Measurements from ENCODE around the gene PLEK2.

PLEK2 gene

GRCh38 chr14:67449096-67449495, 37.1 kb upstream of the PLEK2 start:
- no peak for DNase-seq (ENCODE audit: low read depth in 1 of 2, low spot score in 1 of 2)
- no peak overlapping the region for H3K4me3 ChIP-seq (replicated peaks; ENCODE audit: insufficient read depth, low read length)
- TF ChIP-seq REST (IDR thresholded peaks at IDR 0.05; ENCODE audit: insufficient replicate concordance, low read depth) (no peak), GABPA (IDR thresholded peaks at IDR 0.05; ENCODE audit: low read depth) (no peak)
- TF ChIP-seq, protein P1, sequence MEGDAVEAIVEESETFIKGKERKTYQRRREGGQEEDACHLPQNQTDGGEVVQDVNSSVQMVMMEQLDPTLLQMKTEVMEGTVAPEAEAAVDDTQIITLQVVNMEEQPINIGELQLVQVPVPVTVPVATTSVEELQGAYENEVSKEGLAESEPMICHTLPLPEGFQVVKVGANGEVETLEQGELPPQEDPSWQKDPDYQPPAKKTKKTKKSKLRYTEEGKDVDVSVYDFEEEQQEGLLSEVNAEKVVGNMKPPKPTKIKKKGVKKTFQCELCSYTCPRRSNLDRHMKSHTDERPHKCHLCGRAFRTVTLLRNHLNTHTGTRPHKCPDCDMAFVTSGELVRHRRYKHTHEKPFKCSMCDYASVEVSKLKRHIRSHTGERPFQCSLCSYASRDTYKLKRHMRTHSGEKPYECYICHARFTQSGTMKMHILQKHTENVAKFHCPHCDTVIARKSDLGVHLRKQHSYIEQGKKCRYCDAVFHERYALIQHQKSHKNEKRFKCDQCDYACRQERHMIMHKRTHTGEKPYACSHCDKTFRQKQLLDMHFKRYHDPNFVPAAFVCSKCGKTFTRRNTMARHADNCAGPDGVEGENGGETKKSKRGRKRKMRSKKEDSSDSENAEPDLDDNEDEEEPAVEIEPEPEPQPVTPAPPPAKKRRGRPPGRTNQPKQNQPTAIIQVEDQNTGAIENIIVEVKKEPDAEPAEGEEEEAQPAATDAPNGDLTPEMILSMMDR (IDR thresholded peaks at IDR 0.05; ENCODE audit: insufficient read depth, low read length): no peak
- H3K27ac ChIP-seq (replicated peaks): no peak overlapping the region
- no peaks in the 10 kb centered on the region for H3K27me3 ChIP-seq (ENCODE audit: insufficient read depth, poor library complexity, severe bottlenecking)

DNA sequence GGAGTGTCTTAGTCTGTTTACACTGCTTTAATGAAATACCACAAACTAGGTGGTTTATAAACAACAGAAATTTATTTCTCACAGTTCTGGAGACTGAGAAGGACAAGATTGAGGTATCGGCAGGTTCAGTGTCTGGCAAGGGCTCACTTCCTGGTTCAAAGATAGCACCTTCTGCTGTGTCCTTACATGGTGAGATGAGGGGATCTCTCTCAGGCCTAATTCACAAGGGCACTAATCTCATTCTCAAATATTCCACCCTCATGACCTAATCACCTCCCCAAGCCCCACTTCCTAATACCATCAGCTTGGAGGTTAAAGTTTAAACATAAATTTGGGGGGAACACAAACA, 35.0 kb upstream of the PLEK2 start:
- no peak overlapping the region for H3K4me3 ChIP-seq (replicated peaks; ENCODE audit: insufficient read depth, low read length)
- TF ChIP-seq POLR2AphosphoS5 (IDR thresholded peaks at IDR 0.05; ENCODE audit: low read depth) (no peak), REST (IDR thresholded peaks at IDR 0.05; ENCODE audit: insufficient replicate concordance, low read depth) (no peak), SPI1 (IDR thresholded peaks at IDR 0.05; ENCODE audit: borderline replicate concordance, low read depth) (no peak), GABPA (IDR thresholded peaks at IDR 0.05; ENCODE audit: low read depth) (no peak)
- TF ChIP-seq, protein P1 (IDR thresholded peaks at IDR 0.05; ENCODE audit: insufficient read depth, low read length): no peak
- DNase-seq (ENCODE audit: low read depth in 1 of 2, low spot score in 1 of 2): no peak
- H3K27ac ChIP-seq (replicated peaks): no peak overlapping the region
- no peaks in the 10 kb centered on the region for H3K27me3 ChIP-seq (ENCODE audit: insufficient read depth, poor library complexity, severe bottlenecking)

- H3K4me3 ChIP-seq (replicated peaks; ENCODE audit: insufficient read depth, low read length): no peak overlapping the region
- H3K27ac ChIP-seq (replicated peaks): no peak overlapping the region
- no peaks in the 10 kb centered on the region for H3K27me3 ChIP-seq (ENCODE audit: insufficient read depth, poor library complexity, severe bottlenecking)
- TF ChIP-seq GABPA (IDR thresholded peaks at IDR 0.05; ENCODE audit: low read depth): no peak
- TF ChIP-seq POLR2AphosphoS5 (IDR thresholded peaks at IDR 0.05; ENCODE audit: low read depth): no peak
- TF ChIP-seq REST (IDR thresholded peaks at IDR 0.05; ENCODE audit: insufficient replicate concordance, low read depth): no peak
- TF ChIP-seq, protein P1 (IDR thresholded peaks at IDR 0.05; ENCODE audit: insufficient read depth, low read length): no peak
- TF ChIP-seq SPI1 (IDR thresholded peaks at IDR 0.05; ENCODE audit: borderline replicate concordance, low read depth): no peak
- DNase-seq (ENCODE audit: low read depth in 1 of 2, low spot score in 1 of 2): no peak
These were observed 34.5 kb upstream of the PLEK2 start for GRCh38 chr14:67446371-67447032.
